Activated T-cell treated with anti-CD3 and anti-CD28 coated beads, Interleukin-2, amount 50 U/mL, for 4 hours (primary cell): ENCODE data around the gene MYO7A. TPM values are rescaled to one million over a fixed set of nuclear protein-coding genes. Genes with fewer than 3 reads are reported as not detected.

Experiments
- ATAC-seq, 2 donors: fragments of 200-7000 bp; cut with Tn5 transposase; one replicate each; pipeline ENCODE4 v1.10.0; 2021
- DNase-seq: peaks from one replicate; pipeline ENCODE4 v3.0.0-alpha.2; 2020
- H3K27me3 Mint-ChIP-seq: one replicate; pipeline ENCODE4 v1.8.0; 2021; ENCODE audit warnings: low read depth, mixed read lengths
- H3K36me3 Mint-ChIP-seq: one replicate; pipeline ENCODE4 v1.8.0; 2022; ENCODE audit warnings: mixed read lengths; ENCODE audit not compliant: insufficient read depth
- H3K4me1 Mint-ChIP-seq: one replicate; pipeline ENCODE4 v1.8.0; 2021; ENCODE audit warnings: low read depth, mixed read lengths
- H3K4me3 Mint-ChIP-seq: one replicate; pipeline ENCODE4 v1.8.0; 2021; ENCODE audit warnings: mild to moderate bottlenecking, moderate library complexity, mixed read lengths
- H3K9me3 Mint-ChIP-seq: one replicate; pipeline ENCODE4 v1.8.0; 2021; ENCODE audit warnings: mixed read lengths
- total RNA-seq, 3 donors: library from RNA; stranded (reverse); gene quantifications; one replicate each; pipeline ENCODE4 v1.2.1, GENCODE V29; 2021

MYO7A gene
- total RNA-seq, 3 donors from 2014 or later, result 0.14 TPM; not detected in 2

DNA sequence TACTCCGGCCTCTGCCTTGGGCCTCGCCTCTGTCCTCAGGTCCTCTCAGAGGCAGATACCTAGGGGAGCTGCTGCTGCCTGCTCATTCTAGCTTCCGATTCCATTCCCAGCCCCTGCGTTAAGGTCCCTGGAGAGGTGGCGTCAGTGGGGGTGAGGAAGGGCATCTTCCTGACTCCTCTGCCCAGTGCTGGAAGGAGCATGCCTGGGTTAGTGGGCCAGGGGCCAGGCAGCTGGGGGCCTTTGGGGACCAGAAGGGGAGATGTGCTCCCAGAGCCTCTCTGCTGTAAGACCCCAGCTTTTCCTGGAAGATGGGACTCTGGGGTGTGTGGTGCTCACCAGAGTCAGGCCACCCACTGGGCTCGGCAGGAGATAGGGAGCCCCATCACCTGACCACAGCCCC is 3.6 kb upstream of the MYO7A start:
- no peaks in the 10 kb centered on the region for H3K9me3 Mint-ChIP-seq

DNA sequence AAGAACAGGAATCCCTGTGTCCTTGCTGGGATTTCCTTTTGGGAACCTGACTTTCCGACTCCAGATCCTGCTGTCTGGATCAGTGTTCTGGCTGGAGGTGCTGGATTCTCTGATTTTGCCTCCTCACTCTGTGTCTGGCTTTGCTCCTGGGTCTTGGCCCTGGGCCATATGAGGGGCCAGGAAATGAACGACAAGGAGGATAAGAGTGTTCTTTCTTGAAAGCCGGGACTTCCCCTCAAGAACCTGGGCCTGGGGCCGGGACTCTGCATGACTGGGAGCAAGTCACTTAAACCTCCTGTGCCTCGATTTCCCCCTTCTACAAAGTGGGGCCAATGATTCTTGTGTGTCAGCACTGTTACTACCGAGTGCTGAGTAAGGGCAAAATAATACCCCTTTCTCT is 2.9 kb upstream of the MYO7A start:
- no peak for DNase-seq
- Mint-ChIP-seq H3K9me3 (no peaks in the 10 kb centered on the region), H3K4me3 (no peak overlapping the region), H3K36me3 (no peaks in the 10 kb centered on the region), H3K4me1 (peaks cover 5% of the 10 kb centered on the region), H3K27me3 (peaks cover 3% of the 10 kb centered on the region)
- no peak for ATAC-seq

More for the DNA sequence above, 3.6 kb upstream of the MYO7A start:
- Mint-ChIP-seq H3K4me1 (peaks cover 5% of the 10 kb centered on the region), H3K27me3 (peaks cover 3% of the 10 kb centered on the region), H3K4me3 (no peak overlapping the region), H3K36me3 (no peaks in the 10 kb centered on the region)
- ATAC-seq (no peak), DNase-seq (no peak)

DNA sequence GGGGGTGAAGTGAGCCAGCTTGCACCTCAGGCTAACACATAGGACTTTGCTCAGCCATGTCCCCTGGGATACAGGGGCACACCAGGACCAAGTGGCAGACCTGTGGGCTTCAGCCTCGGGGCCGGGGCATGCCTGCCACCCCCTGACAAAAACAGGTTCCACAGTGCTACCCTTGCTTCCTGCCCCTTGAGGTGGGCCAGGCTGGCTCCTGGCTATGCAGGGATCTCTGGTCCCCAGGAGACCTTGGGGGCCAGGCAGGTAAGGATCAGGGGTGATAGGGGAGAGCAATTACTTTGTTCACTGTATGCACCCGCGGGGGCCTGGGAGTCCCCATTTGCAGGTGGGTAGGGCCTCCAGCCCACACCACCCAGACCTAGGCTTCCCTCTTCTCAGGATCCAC is 2.4 kb upstream of the MYO7A start:
- Mint-ChIP-seq H3K4me3 (no peak overlapping the region), H3K9me3 (no peaks in the 10 kb centered on the region), H3K4me1 (peaks cover 5% of the 10 kb centered on the region), H3K36me3 (no peaks in the 10 kb centered on the region), H3K27me3 (peaks cover 3% of the 10 kb centered on the region)
- DNase-seq (no peak), ATAC-seq (no peak)

DNA sequence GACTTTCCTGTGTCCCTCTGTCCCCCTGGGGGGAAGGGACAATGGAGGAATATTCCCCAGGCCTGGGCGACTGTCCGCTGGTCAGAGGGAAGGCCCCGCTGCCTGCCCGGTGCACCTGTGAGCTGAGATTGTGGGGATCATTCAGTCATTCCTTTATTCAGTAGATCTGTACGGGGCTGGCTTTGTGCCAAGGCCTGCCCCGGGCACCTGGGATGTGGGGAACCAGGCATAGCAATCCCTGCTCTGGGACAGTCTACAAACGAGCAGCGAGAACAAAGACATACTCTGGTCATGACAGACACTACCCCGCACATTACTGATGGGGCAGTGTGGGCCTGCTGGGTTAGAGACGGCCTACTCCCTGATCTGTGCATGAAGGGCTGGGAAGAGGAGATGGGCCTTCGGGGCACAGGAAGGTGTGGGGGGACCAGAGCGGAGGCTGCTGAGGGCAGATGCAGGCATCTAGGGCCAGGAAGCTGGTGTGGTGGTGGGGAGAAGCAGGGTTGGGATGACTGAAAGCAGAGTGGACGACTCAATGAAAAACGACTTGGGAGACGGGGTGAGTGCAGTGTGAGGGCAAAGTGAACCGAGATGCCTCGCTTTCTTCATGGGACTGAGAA is 1.8 kb upstream of the MYO7A start:
- H3K4me3 Mint-ChIP-seq, result peak overlapping the region; percentile 47
- H3K36me3 Mint-ChIP-seq, result no peaks in the 10 kb centered on the region
- no peaks in the 10 kb centered on the region for H3K9me3 Mint-ChIP-seq
- H3K4me1 Mint-ChIP-seq, result peaks cover 5% of the 10 kb centered on the region
- ATAC-seq, result no peak
- peaks cover 3% of the 10 kb centered on the region for H3K27me3 Mint-ChIP-seq
- DNase-seq, result no peak

DNA sequence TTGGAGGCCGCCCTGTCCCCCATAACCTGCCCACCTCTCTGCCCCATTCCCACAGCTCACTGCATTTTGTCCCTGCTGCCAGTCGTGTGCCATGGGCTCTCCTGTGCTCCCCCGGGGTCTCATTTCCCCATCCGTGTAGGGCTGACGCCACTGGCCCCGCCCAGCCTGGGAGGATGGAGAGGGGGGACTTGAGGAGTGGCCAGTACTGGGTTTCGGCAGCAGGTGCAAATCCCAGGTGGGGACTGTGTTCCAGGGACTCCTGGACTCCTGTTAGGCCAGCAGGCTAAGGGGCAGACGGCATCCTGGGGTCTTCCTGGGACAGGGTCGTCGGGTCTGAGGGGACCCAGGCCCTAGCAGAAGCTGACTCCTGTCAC is 1.2 kb upstream of the MYO7A start:
- no peaks in the 10 kb centered on the region for H3K9me3 Mint-ChIP-seq
- peaks cover 5% of the 10 kb centered on the region for H3K4me1 Mint-ChIP-seq
- no peaks in the 10 kb centered on the region for H3K36me3 Mint-ChIP-seq
- H3K4me3 Mint-ChIP-seq, result no peak overlapping the region
- H3K27me3 Mint-ChIP-seq, result peaks cover 3% of the 10 kb centered on the region
- DNase-seq (no peak), ATAC-seq (peak in 1 of 2 donors; percentile 8)

DNA sequence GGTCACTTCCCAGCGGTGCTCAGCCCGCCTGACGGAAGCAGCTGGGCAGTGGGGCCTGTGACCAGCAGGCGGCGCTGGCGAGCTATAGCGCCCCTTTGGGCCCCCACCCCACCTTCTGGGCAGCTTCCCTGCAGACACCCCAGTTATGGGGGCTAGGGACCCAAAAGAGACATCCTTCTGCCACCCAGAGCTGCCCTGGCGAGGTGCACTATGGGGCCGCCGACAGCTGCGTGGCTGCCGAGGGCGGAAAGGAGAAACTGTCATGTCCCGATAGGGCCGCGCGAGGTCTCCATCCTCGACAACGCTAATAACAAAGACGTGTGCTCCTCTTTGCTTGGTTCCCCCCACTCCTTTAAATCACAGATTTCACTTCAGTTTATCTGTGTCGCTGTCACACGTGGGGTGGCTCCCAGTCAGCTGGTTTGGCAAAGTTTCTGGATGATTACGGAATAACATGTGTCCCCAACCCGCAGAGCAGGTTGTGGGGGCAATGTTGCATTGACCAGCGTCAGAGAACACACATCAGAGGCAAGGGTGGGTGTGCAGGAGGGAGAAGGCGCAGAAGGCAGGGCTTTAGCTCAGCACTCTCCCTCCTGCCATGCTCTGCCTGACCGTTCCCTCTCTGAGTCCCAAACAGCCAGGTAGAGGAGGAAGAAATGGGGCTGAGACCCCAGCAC is 673 bp upstream of the MYO7A start:
- H3K36me3 Mint-ChIP-seq, result no peaks in the 10 kb centered on the region
- H3K4me1 Mint-ChIP-seq, result peaks cover 5% of the 10 kb centered on the region
- peaks cover 3% of the 10 kb centered on the region for H3K27me3 Mint-ChIP-seq
- H3K9me3 Mint-ChIP-seq, result no peaks in the 10 kb centered on the region
- DNase-seq (peak; percentile 54), ATAC-seq (peak; percentile 72 to 80)
- H3K4me3 Mint-ChIP-seq, result peak overlapping the region; percentile 61

DNA sequence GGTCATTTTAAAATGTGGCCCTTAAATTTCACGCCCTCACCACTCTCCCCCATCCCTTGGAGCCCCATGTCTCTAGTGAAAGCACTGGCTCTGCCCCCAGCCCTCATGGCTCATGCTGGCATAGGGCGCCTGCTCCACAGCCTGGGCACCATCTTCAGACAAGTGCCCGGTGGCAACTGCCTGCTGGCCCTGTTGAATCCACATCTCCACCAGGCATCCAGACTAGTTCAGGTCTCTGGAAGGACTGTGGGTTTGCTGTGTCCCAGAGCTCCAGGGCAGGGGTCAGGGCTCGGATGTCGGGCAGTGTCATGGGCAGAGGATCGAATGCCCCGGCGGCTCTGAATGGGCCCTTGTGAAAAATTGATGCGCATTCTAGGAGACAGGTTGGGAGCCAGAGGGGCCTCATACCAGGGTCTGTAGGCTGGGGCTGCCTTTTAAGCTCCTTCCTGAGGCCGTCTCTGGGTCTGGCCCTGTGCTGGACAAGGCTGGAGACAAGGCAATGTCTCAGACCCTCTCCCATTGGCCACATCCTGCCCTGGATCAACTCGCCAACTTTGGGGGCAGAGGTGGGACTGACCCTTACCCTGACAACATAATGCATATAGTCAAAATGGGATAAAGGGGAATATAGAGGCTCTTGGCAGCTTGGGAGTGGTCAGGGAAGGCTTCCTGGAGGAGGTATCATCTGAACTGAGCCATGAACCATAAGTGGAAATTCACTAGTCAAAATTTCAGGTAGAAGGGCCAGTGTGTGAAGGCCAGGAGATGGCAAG is 1.2 kb downstream of the MYO7A start:
- ATAC-seq (no peak), DNase-seq (no peak)
- no peak overlapping the region for H3K4me3 Mint-ChIP-seq

DNA sequence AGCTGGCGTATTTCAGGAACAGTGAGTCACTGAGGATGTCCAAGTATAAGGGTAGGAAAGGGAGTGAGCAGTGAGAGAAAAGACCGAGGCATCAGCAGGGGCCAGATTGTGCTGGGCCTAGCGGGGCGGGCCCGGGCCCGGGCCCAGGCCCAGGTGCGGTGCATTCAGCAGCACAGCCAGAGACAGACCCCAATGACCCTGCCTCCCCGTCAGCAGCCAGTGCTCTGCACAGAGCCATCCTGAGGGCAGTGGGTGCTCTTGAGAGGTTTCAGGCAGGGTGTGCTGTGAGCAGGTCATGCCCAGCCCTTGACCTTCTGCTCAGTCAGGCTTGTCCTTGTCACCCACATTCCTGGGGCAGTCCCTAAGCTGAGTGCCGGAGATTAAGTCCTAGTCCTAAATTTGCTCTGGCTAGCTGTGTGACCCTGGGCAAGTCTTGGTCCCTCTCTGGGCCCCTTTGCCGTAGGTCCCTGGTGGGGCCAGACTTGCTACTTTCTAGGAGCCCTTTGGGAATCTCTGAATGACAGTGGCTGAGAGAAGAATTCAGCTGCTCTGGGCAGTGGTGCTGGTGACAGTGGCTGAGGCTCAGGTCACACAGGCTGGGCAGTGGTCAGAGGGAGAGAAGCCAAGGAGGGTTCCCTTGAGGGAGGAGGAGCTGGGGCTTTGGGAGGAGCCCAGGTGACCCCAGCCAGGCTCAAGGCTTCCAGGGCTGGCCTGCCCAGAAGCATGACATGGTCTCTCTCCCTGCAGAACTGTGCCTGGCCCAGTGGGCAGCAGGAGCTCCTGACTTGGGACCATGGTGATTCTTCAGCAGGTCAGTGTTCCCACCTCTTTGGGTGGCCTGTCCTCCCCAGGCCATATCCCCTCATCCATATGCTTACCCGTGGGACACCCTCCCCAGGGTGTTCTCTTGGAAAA is 2.1 kb downstream of the MYO7A start:
- DNase-seq (no peak), ATAC-seq (no peak)
- peaks cover 3% of the 10 kb centered on the region for H3K27me3 Mint-ChIP-seq
- peaks cover 5% of the 10 kb centered on the region for H3K4me1 Mint-ChIP-seq
- no peak overlapping the region for H3K4me3 Mint-ChIP-seq
- no peaks in the 10 kb centered on the region for H3K36me3 Mint-ChIP-seq
- no peaks in the 10 kb centered on the region for H3K9me3 Mint-ChIP-seq

More for the DNA sequence above, 1.2 kb downstream of the MYO7A start:
- Mint-ChIP-seq H3K9me3 (no peaks in the 10 kb centered on the region), H3K4me1 (peaks cover 5% of the 10 kb centered on the region), H3K27me3 (peaks cover 3% of the 10 kb centered on the region), H3K36me3 (no peaks in the 10 kb centered on the region)

DNA sequence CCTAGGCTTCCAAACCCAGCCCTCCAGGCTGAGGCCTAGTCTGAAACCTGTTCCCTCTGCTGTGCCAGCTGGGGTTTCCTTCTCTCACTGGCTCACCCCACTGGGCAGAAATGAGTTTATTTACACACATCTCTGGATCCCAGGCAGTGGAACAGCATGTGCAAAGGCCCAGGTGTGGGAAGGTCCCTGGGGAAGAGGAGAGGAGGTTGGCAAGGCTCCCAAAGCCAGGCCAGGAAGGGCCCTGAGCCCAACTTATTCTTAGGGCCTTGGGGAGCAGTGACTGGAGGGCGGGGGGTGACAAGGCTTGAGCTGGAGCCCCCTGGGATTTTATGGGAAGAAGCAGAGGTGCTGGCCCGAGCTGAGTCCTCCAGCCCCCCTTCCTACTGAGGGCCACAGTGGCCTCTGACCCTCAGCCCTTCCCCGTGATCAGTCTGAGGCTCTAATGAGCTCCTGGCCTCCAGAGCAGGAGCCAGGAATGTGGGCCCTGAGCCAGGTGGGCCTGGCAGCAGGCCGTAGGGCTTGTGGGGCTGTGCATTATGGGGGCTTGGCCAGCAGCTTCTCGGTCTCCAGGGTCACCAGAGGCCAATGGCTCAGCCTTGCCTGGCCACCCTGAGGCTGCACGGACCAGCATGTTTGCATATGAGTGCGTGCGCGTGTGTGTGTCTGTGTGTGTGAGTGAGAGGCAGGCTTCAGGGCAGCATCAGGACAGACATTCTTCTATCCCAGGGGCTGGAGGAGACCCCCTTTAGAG is 2.9 kb downstream of the MYO7A start:
- Mint-ChIP-seq H3K4me1 (peaks cover 5% of the 10 kb centered on the region), H3K27me3 (peaks cover 3% of the 10 kb centered on the region), H3K36me3 (no peaks in the 10 kb centered on the region), H3K9me3 (no peaks in the 10 kb centered on the region), H3K4me3 (no peak overlapping the region)
- ATAC-seq (no peak), DNase-seq (no peak)

DNA sequence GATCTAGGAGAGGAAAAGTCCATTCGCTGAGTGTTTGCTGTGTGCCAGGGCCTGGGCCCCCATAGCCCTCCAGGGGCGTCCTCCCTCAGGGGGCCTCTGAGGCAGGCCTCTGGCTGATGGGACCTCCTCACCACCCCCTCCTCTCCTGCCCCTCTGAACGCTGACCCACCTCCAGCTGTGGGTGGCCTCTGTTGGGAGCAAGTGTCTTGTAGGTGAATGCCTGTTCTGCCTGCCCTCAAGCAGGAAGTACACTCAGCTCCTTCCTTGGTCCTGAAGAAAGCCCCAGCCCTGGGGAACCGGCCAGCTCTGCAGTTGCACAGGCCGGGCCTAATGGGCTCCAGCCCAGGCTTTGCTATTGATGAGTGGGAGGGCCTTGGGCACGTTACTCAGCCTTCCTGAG is 3.5 kb downstream of the MYO7A start:
- Mint-ChIP-seq H3K36me3 (no peaks in the 10 kb centered on the region), H3K4me3 (no peak overlapping the region), H3K9me3 (no peaks in the 10 kb centered on the region), H3K4me1 (peaks cover 4% of the 10 kb centered on the region), H3K27me3 (peaks cover 6% of the 10 kb centered on the region)
- ATAC-seq (no peak), DNase-seq (no peak)

DNA sequence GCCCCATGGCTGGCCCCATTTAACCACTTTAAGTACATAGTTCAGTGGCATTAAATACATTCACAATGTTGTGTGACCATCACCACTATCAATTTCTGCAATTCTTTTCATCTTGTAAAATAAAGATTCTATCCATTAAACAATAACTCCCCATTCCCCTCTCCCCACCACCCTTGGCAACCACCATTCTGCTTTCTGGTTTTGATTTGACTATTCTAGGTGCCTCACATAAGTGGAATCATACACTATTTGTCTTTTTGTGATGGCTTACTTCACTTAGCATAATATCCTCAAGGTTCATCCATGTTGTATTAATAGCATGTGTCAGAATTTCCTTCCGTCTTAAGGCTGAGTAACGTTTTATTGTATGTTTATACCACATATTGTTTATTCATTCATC is 7.0 kb downstream of the MYO7A start:
- H3K4me3 Mint-ChIP-seq, result no peak overlapping the region
- ATAC-seq, result no peak
- no peaks in the 10 kb centered on the region for H3K4me1 Mint-ChIP-seq
- H3K36me3 Mint-ChIP-seq, result no peaks in the 10 kb centered on the region
- no peak for DNase-seq
- H3K27me3 Mint-ChIP-seq, result peaks cover 25% of the 10 kb centered on the region
- H3K9me3 Mint-ChIP-seq, result no peaks in the 10 kb centered on the region

DNA sequence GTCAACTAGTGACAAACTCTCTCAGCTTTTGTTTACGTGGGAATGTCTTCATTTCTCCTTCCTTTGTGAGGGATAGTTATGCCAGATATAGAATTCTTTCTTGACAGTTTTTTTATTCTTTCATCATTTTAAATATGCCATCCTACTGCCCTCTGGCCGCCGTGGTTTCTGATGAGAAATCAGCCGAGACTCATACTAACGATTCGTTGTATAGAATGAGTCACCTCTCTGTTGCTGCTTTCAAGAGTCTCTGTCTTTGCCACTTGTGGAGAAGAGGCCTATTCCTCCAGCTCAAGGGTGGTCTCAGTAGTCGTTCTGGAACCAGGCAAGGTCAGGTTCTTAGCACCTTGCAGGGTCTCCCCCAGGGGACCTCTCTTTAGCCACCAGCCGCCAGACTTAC is 8.0 kb downstream of the MYO7A start:
- Mint-ChIP-seq H3K4me1 (no peaks in the 10 kb centered on the region), H3K27me3 (peaks cover 25% of the 10 kb centered on the region), H3K36me3 (no peaks in the 10 kb centered on the region), H3K4me3 (no peak overlapping the region), H3K9me3 (no peaks in the 10 kb centered on the region)
- ATAC-seq (peak in 1 of 2 donors; percentile 32), DNase-seq (no peak)

DNA sequence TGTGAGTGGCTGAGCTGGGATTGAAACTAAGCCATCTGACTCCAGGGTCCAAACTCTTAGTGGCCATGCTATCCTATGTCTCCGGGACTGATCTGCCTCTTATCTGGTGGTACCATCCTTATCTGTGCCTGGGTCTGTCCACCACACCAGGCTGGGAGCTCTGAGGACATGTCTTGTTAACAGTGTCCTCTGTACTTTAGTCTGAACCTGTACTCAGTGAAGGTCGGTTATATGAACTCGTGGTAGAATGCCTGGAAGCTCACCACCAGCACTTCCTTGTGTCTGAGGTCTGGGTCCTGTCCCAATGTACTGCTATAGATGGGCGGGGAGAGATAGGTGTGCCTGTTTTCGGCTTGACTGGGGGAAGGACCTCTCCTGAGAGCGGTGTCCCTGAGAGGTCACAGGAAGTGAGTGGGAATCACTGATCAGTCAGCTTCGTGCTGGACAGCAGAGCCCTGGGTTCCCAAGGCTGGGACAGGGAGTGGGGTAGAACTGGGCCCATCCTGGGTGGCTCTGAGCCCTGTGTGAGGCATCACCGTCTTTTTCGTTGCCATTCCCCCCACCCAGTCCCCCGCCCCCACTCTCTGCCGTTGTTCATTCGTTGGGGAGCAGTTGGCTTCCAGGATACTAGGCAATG is 8.9 kb downstream of the MYO7A start:
- H3K9me3 Mint-ChIP-seq, result no peaks in the 10 kb centered on the region
- no peak overlapping the region for H3K4me3 Mint-ChIP-seq
- H3K36me3 Mint-ChIP-seq, result no peaks in the 10 kb centered on the region
- peaks cover 25% of the 10 kb centered on the region for H3K27me3 Mint-ChIP-seq
- peaks cover 3% of the 10 kb centered on the region for H3K4me1 Mint-ChIP-seq
- no peak for DNase-seq
- no peak for ATAC-seq
